Measurements from ENCODE around the gene SHISA7. TPM values are rescaled to one million over a fixed set of nuclear protein-coding genes. Genes with fewer than 3 reads are reported as not detected.

The SHISA7 gene
- total and polyA plus RNA-seq, 2 experiments from 2014 or later: not detected

- in situ Hi-C loops (cut with MboI): no loop called here
- H3K9me2 ChIP-seq (ENCODE audit: insufficient read depth): no peaks in the 10 kb centered on the region
- no peak overlapping the region for H2AFZ ChIP-seq
Measured at GRCh38 chr19:55400281-55401087, 42.6 kb downstream of the SHISA7 start.

GRCh38 chr19:55398200-55398925, 44.7 kb downstream of the SHISA7 start:
- no peak for TF ChIP-seq EZH2phosphoT487 (IDR thresholded peaks at IDR 0.05; ENCODE audit: insufficient read depth, low read depth)
- no peak for TF ChIP-seq EZH2 (IDR thresholded peaks at IDR 0.05; ENCODE audit: insufficient read depth, poor library complexity, severe bottlenecking)

More at GRCh38 chr19:55400281-55401087, 42.6 kb downstream of the SHISA7 start:
- peaks cover 36% of the 10 kb centered on the region for H3K79me2 ChIP-seq (ENCODE audit: insufficient read depth)
- H3K4me3 ChIP-seq: no peak overlapping the region
- peaks cover 8% of the 10 kb centered on the region; the same call in 1 of the 2 replicates for H3K36me3 ChIP-seq (ENCODE audit: low read depth)
- no peak overlapping the region for H3K9ac ChIP-seq
- H3K4me2 ChIP-seq (ENCODE audit: unreplicated experiment): no peak overlapping the region
- no peaks in the 10 kb centered on the region for H3K9me3 ChIP-seq (ENCODE audit: low read depth)
- no peaks in the 10 kb centered on the region for H3K4me1 ChIP-seq (ENCODE audit: insufficient read depth)
- no peaks in the 10 kb centered on the region; the same call in 1 of the 2 replicates for H4K20me1 ChIP-seq (ENCODE audit: insufficient read depth)
- H3K27ac ChIP-seq: no peak overlapping the region
- 81 to 83% methylated on average over 14 of the region's 14 CpGs for WGBS, 2 experiments (ENCODE audit: low coverage in 1 of 2, low lambda C conversion rate in 2 of 2, missing lambda C conversion rate in 2 of 2)
- TF ChIP-seq EZH2 (IDR thresholded peaks at IDR 0.05; ENCODE audit: insufficient read depth, poor library complexity, severe bottlenecking) (no peak), EZH2phosphoT487 (IDR thresholded peaks at IDR 0.05; ENCODE audit: insufficient read depth, low read depth) (no peak)
- no peaks in the 10 kb centered on the region for H3K27me3 ChIP-seq (replicated peaks; ENCODE audit: insufficient read depth)
- DNase-seq: no peak
- H3F3A ChIP-seq (ENCODE audit: insufficient read depth): peaks cover 49% of the 10 kb centered on the region

GRCh38 chr19:55392820-55393761, 50.0 kb downstream of the SHISA7 start:
- H3F3A ChIP-seq (ENCODE audit: insufficient read depth): peaks cover 48% of the 10 kb centered on the region
- no peak for DNase-seq
- H4K20me1 ChIP-seq (ENCODE audit: insufficient read depth): peaks cover 7% of the 10 kb centered on the region; the same call in 1 of the 2 replicates

More at GRCh38 chr19:55398200-55398925, 44.7 kb downstream of the SHISA7 start:
- H3K27me3 ChIP-seq (replicated peaks; ENCODE audit: insufficient read depth): no peaks in the 10 kb centered on the region
- H3K9me2 ChIP-seq (ENCODE audit: insufficient read depth): no peaks in the 10 kb centered on the region
- H2AFZ ChIP-seq: no peak overlapping the region
- no peaks in the 10 kb centered on the region for H3K9me3 ChIP-seq (ENCODE audit: low read depth)
- H3K4me1 ChIP-seq (ENCODE audit: insufficient read depth): no peaks in the 10 kb centered on the region
- H3K4me3 ChIP-seq: no peak overlapping the region
- in situ Hi-C loops (cut with MboI): no loop called here
- H3F3A ChIP-seq (ENCODE audit: insufficient read depth): peaks cover 48% of the 10 kb centered on the region
- H4K20me1 ChIP-seq (ENCODE audit: insufficient read depth): no peaks in the 10 kb centered on the region; the same call in 1 of the 2 replicates
- H3K4me2 ChIP-seq (ENCODE audit: unreplicated experiment): no peak overlapping the region
- 93 to 94% methylated on average over 12 of the region's 12 CpGs for WGBS, 2 experiments (ENCODE audit: low coverage in 1 of 2, low lambda C conversion rate in 2 of 2, missing lambda C conversion rate in 2 of 2)
- peaks cover 4% of the 10 kb centered on the region; the same call in 1 of the 2 replicates for H3K36me3 ChIP-seq (ENCODE audit: low read depth)
- no peak for DNase-seq
- H3K79me2 ChIP-seq (ENCODE audit: insufficient read depth): peaks cover 15% of the 10 kb centered on the region
- H3K9ac ChIP-seq: no peak overlapping the region
- no peak overlapping the region for H3K27ac ChIP-seq

More at GRCh38 chr19:55392820-55393761, 50.0 kb downstream of the SHISA7 start:
- in situ Hi-C loops (cut with MboI): no loop called here
- no peak overlapping the region for H2AFZ ChIP-seq
- no peaks in the 10 kb centered on the region for H3K27me3 ChIP-seq (replicated peaks; ENCODE audit: insufficient read depth)
- H3K27ac ChIP-seq: no peak overlapping the region
- no peak overlapping the region for H3K4me3 ChIP-seq
- WGBS, 2 experiments (ENCODE audit: low coverage in 1 of 2, low lambda C conversion rate in 2 of 2, missing lambda C conversion rate in 2 of 2): 80 to 86% methylated on average over 15 to 18 of the region's 18 CpGs
- H3K4me2 ChIP-seq (ENCODE audit: unreplicated experiment): no peak overlapping the region
- H3K9ac ChIP-seq: no peak overlapping the region
- H3K36me3 ChIP-seq (ENCODE audit: low read depth): peaks cover 13% of the 10 kb centered on the region; the same call in 1 of the 2 replicates
- H3K79me2 ChIP-seq (ENCODE audit: insufficient read depth): peaks cover 32% of the 10 kb centered on the region
- H3K4me1 ChIP-seq (ENCODE audit: insufficient read depth): peaks cover 10% of the 10 kb centered on the region; the same call in 1 of the 2 replicates
- H3K9me3 ChIP-seq (ENCODE audit: low read depth): no peaks in the 10 kb centered on the region
- H3K9me2 ChIP-seq (ENCODE audit: insufficient read depth): no peaks in the 10 kb centered on the region
- TF ChIP-seq EZH2phosphoT487 (IDR thresholded peaks at IDR 0.05; ENCODE audit: insufficient read depth, low read depth) (no peak), EZH2 (IDR thresholded peaks at IDR 0.05; ENCODE audit: insufficient read depth, poor library complexity, severe bottlenecking) (no peak)
